ENCODE results near the gene MED12L.

Gene MED12L

GRCh38 chr3:151120409-151120808 is 34.9 kb downstream of the MED12L start:
- H3K9me3 Mint-ChIP-seq: no peaks in the 10 kb centered on the region
- H3K27me3 Mint-ChIP-seq (ENCODE audit: low read depth): no peaks in the 10 kb centered on the region
- no peaks in the 10 kb centered on the region for H3K4me1 Mint-ChIP-seq
- no peak for TF ChIP-seq CTCF (IDR thresholded peaks at IDR 0.05; ENCODE audit: unreplicated experiment in 3 of 3)
- peaks cover 3% of the 10 kb centered on the region for H3K36me3 Mint-ChIP-seq (ENCODE audit: low read depth)
- no peak overlapping the region for H3K27ac Mint-ChIP-seq
- H3K4me3 Mint-ChIP-seq: no peak overlapping the region

GRCh38 chr3:151121016-151121415 is 35.6 kb downstream of the MED12L start:
- Mint-ChIP-seq H3K27ac (no peak overlapping the region), H3K4me1 (no peaks in the 10 kb centered on the region), H3K36me3 (ENCODE audit: low read depth) (peaks cover 7% of the 10 kb centered on the region), H3K4me3 (no peak overlapping the region), H3K27me3 (ENCODE audit: low read depth) (no peaks in the 10 kb centered on the region), H3K9me3 (no peaks in the 10 kb centered on the region)
- no peak for TF ChIP-seq CTCF (IDR thresholded peaks at IDR 0.05; ENCODE audit: unreplicated experiment in 3 of 3)

- H3K4me1 Mint-ChIP-seq: peaks cover 4% of the 10 kb centered on the region
- no peak overlapping the region for H3K4me3 Mint-ChIP-seq
- no peak overlapping the region for H3K27ac Mint-ChIP-seq
- H3K36me3 Mint-ChIP-seq (ENCODE audit: low read depth): peaks cover 13% of the 10 kb centered on the region
- TF ChIP-seq CTCF (IDR thresholded peaks at IDR 0.05; ENCODE audit: unreplicated experiment in 3 of 3): no peak
- no peaks in the 10 kb centered on the region for H3K27me3 Mint-ChIP-seq (ENCODE audit: low read depth)
- no peaks in the 10 kb centered on the region for H3K9me3 Mint-ChIP-seq
Observed at GRCh38 chr3:151123827-151124226, 38.4 kb downstream of the MED12L start.

GRCh38 chr3:151124476-151124875 is 39.0 kb downstream of the MED12L start:
- Mint-ChIP-seq H3K4me1 (peaks cover 4% of the 10 kb centered on the region), H3K27ac (no peak overlapping the region), H3K36me3 (ENCODE audit: low read depth) (peaks cover 13% of the 10 kb centered on the region), H3K27me3 (ENCODE audit: low read depth) (no peaks in the 10 kb centered on the region), H3K4me3 (no peak overlapping the region), H3K9me3 (no peaks in the 10 kb centered on the region)
- TF ChIP-seq CTCF (IDR thresholded peaks at IDR 0.05; ENCODE audit: unreplicated experiment in 3 of 3): no peak

DNA sequence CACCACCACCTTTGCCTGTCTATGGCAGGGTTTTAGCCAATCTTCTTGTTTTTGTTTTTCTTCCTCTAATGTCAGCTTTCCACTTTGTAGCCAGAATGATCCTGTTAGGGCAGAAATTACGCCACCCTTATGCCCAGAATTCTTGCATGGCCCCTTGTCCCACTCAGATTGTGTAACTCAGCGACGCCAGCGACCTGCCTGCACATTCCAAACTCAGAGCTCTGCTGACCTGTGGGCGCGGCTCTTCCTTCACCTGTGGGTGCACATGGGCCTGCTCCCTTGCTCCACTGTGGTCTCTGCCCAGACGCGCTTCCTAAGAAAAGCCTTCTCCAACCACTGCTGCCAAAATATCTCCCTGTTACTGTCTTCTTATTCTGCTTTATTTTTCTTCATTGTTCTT is 45.0 kb downstream of the MED12L start:
- H3K36me3 Mint-ChIP-seq (ENCODE audit: low read depth): peaks cover 20% of the 10 kb centered on the region
- H3K4me1 Mint-ChIP-seq: peaks cover 4% of the 10 kb centered on the region
- H3K27ac Mint-ChIP-seq: no peak overlapping the region
- no peaks in the 10 kb centered on the region for H3K9me3 Mint-ChIP-seq
- no peak for TF ChIP-seq CTCF (IDR thresholded peaks at IDR 0.05; ENCODE audit: unreplicated experiment in 3 of 3)
- no peak overlapping the region for H3K4me3 Mint-ChIP-seq
- no peaks in the 10 kb centered on the region for H3K27me3 Mint-ChIP-seq (ENCODE audit: low read depth)

GRCh38 chr3:151133175-151133574 is 47.7 kb downstream of the MED12L start:
- Mint-ChIP-seq H3K36me3 (ENCODE audit: low read depth) (peaks cover 36% of the 10 kb centered on the region), H3K27ac (no peak overlapping the region), H3K27me3 (ENCODE audit: low read depth) (no peaks in the 10 kb centered on the region), H3K9me3 (no peaks in the 10 kb centered on the region), H3K4me3 (no peak overlapping the region), H3K4me1 (peaks cover 4% of the 10 kb centered on the region)
- no peak for TF ChIP-seq CTCF (IDR thresholded peaks at IDR 0.05; ENCODE audit: unreplicated experiment in 3 of 3)

Measured in nephron (organoid).